SK-N-SH (cell line): ENCODE results near the gene IBTK. TPM values are rescaled to one million over a fixed set of nuclear protein-coding genes. Genes with fewer than 3 reads are reported as not detected.

Experiments
- CTCF ChIA-PET: fragments of 300-600, 350-600 bp; formaldehyde crosslinking; extraction: SDS; loops from one replicate; lab custom pipeline; 2021; lab: Yijun Ruan, JAX
- POLR2A ChIA-PET: fragments of 350-600 bp; sonication (Branson Sonifier 250); formaldehyde crosslinking; extraction: SDS; loops from one replicate; lab custom pipeline; 2020; ENCODE audit warnings: antibody characterized with exemption, inconsistent platforms; lab: Yijun Ruan, JAX
- DNase-seq: peaks from one replicate; pipeline ENCODE4 v3.0.0; 2012
- H2AFZ ChIP-seq: fragments of 200-600 bp; sonication (generic); 2 replicates; pipeline ENCODE4 v1.8.1; 2016; ENCODE audit warnings: antibody characterized with exemption, mild to moderate bottlenecking, low read depth
- H3F3A ChIP-seq: fragments of 200-600 bp; sonication (generic); replicated peaks from 2 replicates; pipeline ENCODE3; 2016; ENCODE audit warnings: antibody characterized with exemption, mild to moderate bottlenecking; ENCODE audit not compliant: insufficient read depth
- H3K27ac ChIP-seq, 2 experiments: fragments of 200-500 bp in 1 of 2; fragments of 200-600 bp in 1 of 2; sonication (Bioruptor generic) in 1 of 2; sonication (generic), shearing (Covaris generic) in 1 of 2; 2 replicates each; pipeline versions ENCODE4 v1.5.1 to v1.6.1; 2014 to 2016; ENCODE audit warnings: low read depth in 2 of 2, inconsistent platforms in 1 of 2, low read length in 1 of 2, mild to moderate bottlenecking in 1 of 2, mixed read lengths in 1 of 2
- H3K27me3 ChIP-seq: fragments of 200-600 bp; sonication (generic), shearing (Covaris generic); 2 replicates; pipeline ENCODE4 v1.6.1; 2016; ENCODE audit warnings: mixed run types; ENCODE audit not compliant: insufficient read depth
- H3K36me3 ChIP-seq, 2 experiments: fragments of 200-500 bp in 1 of 2; fragments of 200-600 bp in 1 of 2; sonication (Bioruptor generic) in 1 of 2; sonication (generic) in 1 of 2; replicated peaks in 1 of 2; 2 replicates each; pipeline versions ENCODE3 to v1.5.1; 2014 to 2016; ENCODE audit warnings: low read length in 1 of 2, mild to moderate bottlenecking in 1 of 2; ENCODE audit not compliant: insufficient read depth in 2 of 2, control insufficient read depth in 1 of 2
- H3K4me1 ChIP-seq, 2 experiments: fragments of 200-500 bp in 1 of 2; fragments of 200-600 bp in 1 of 2; sonication (Bioruptor generic) in 1 of 2; sonication (generic), shearing (Covaris generic) in 1 of 2; 2 replicates each; pipeline versions ENCODE4 v1.5.1 to v1.6.1; 2014 to 2016; ENCODE audit warnings: low read depth in 1 of 2, low read length in 1 of 2, mixed run types in 1 of 2; ENCODE audit not compliant: insufficient read depth in 2 of 2, control insufficient read depth in 1 of 2
- H3K4me2 ChIP-seq: fragments of 200-600 bp; sonication (generic), shearing (Covaris generic); 2 replicates; pipeline ENCODE4 v1.6.1; 2017; ENCODE audit warnings: mixed run types
- H3K4me3 ChIP-seq, 2 experiments: fragments of 200-500 bp in 1 of 2; fragments of 200-600 bp in 1 of 2; sonication (Bioruptor generic) in 1 of 2; sonication (generic), shearing (Covaris generic) in 1 of 2; 2 replicates each; pipeline versions ENCODE4 v1.5.1 to v1.8.1; 2014 to 2016; ENCODE audit warnings: low read depth in 2 of 2, inconsistent platforms in 1 of 2, low read length in 1 of 2, mild to moderate bottlenecking in 1 of 2, mixed read lengths in 1 of 2, moderate library complexity in 1 of 2
- H3K79me2 ChIP-seq: fragments of 200-600 bp; sonication (generic); 2 replicates; pipeline ENCODE4 v1.8.1; 2017; ENCODE audit warnings: mild to moderate bottlenecking; ENCODE audit not compliant: insufficient read depth
- H3K9ac ChIP-seq: fragments of 200-600 bp; sonication (generic); 2 replicates; pipeline ENCODE4 v1.6.1; 2017; ENCODE audit warnings: mixed run types
- H3K9me2 ChIP-seq: fragments of 200-600 bp; sonication (generic); 2 replicates; pipeline ENCODE4 v1.6.1; 2017; ENCODE audit warnings: mixed run types
- H3K9me3 ChIP-seq: fragments of 200-600 bp; sonication (generic); 2 replicates; pipeline ENCODE4 v1.6.1; 2017; ENCODE audit warnings: mixed run types, mild to moderate bottlenecking, moderate library complexity
- H4K20me1 ChIP-seq: fragments of 200-600 bp; sonication (generic); 2 replicates; pipeline ENCODE4 v1.6.1; 2017; ENCODE audit warnings: mild to moderate bottlenecking, mixed run types; ENCODE audit not compliant: insufficient read depth
- CHD2 ChIP-seq: fragments of 150-350 bp; IDR thresholded peaks from 2 replicates; pipeline ENCODE4 v1.6.1; 2018; ENCODE audit warnings: low read length; ENCODE audit not compliant: partially characterized antibody
- CTCF ChIP-seq: fragments of 200-600 bp; sonication (generic); IDR thresholded peaks from 2 replicates; pipeline ENCODE4 v1.6.1; 2017; ENCODE audit warnings: antibody characterized with exemption, mild to moderate bottlenecking, moderate library complexity
- EP300 ChIP-seq, 2 experiments: IDR thresholded peaks; 2 replicates each; pipeline versions ENCODE4 v1.4.0 to v1.6.1; 2012; ENCODE audit warnings: borderline replicate concordance in 1 of 2, low read depth in 1 of 2, low read length in 1 of 2
- FOXJ3 ChIP-seq: sonication (generic); formaldehyde crosslinking; IDR thresholded peaks from 2 replicates; pipeline ENCODE4 v1.5.1; 2020; ENCODE audit warnings: mild to moderate bottlenecking, missing genetic modification reagents
- FOXM1 ChIP-seq: IDR thresholded peaks from 2 replicates; pipeline ENCODE4 v1.4.0; 2012; ENCODE audit warnings: low read depth, mild to moderate bottlenecking
- GATA2 ChIP-seq: sonication (generic); formaldehyde crosslinking; IDR thresholded peaks from 2 replicates; pipeline ENCODE4 v1.5.0; 2020; ENCODE audit warnings: mild to moderate bottlenecking, missing genetic modification reagents
- IRF3 ChIP-seq: fragments of 150-350 bp; IDR thresholded peaks from 2 replicates; pipeline ENCODE4 v1.6.1; 2016; ENCODE audit warnings: mild to moderate bottlenecking, low read depth, low read length
- JUND ChIP-seq: IDR thresholded peaks from 2 replicates; pipeline ENCODE4 v1.4.0; 2012
- MEF2A ChIP-seq: IDR thresholded peaks from 2 replicates; pipeline ENCODE4 v1.4.0; 2012; ENCODE audit warnings: low read depth, borderline replicate concordance
- MXI1 ChIP-seq: IDR thresholded peaks from 2 replicates; pipeline ENCODE4 v1.6.1; 2012; ENCODE audit warnings: mild to moderate bottlenecking, low read depth, low read length, improper control_type of control experiment
- NFIC ChIP-seq: IDR thresholded peaks from 2 replicates; pipeline ENCODE4 v1.4.0; 2012; ENCODE audit warnings: borderline replicate concordance
- NRF1 ChIP-seq: IDR thresholded peaks from 2 replicates; pipeline ENCODE4 v1.6.1; 2012; ENCODE audit warnings: low read depth, mild to moderate bottlenecking, low read length
- RAD21 ChIP-seq: IDR thresholded peaks from 2 replicates; pipeline ENCODE4 v1.6.1; 2012; ENCODE audit warnings: mild to moderate bottlenecking, low read length
- RXRA ChIP-seq: IDR thresholded peaks from 2 replicates; pipeline ENCODE4 v1.4.0; 2012; ENCODE audit warnings: low read depth, mild to moderate bottlenecking, borderline replicate concordance
- SIN3A ChIP-seq: IDR thresholded peaks from 2 replicates; pipeline ENCODE4 v1.6.1; 2012; ENCODE audit warnings: low read depth, mild to moderate bottlenecking, low read length, moderate library complexity, borderline replicate concordance
- SMC3 ChIP-seq: IDR thresholded peaks from 2 replicates; pipeline ENCODE4 v1.6.1; 2012; ENCODE audit warnings: low read depth, low read length, improper control_type of control experiment
- TAF1 ChIP-seq: IDR thresholded peaks from 2 replicates; pipeline ENCODE4 v1.6.1; 2012; ENCODE audit warnings: low read depth, mild to moderate bottlenecking, low read length, moderate library complexity, borderline replicate concordance
- USF1 ChIP-seq: IDR thresholded peaks from 2 replicates; pipeline ENCODE4 v1.4.0; 2012; ENCODE audit warnings: low read depth, borderline replicate concordance
- ZBTB33 ChIP-seq: IDR thresholded peaks from 2 replicates; pipeline ENCODE4 v1.4.0; 2012; ENCODE audit warnings: low read depth, borderline replicate concordance
- WGBS: methylation state at CpG from one replicate; pipeline ENCODE4 v1.1.6; 2017; ENCODE audit warnings: low lambda C conversion rate; 5-methylcytosine and 5-hydroxymethylcytosine counted together
- polyA plus RNA-seq, 3 experiments: library from polyadenylated mRNA; depleted of rRNA; stranded (reverse); fragments of >200 nt; gene quantifications; 2 replicates each; pipeline ENCODE4 v1.2.3, GENCODE V29; 2012
- TF ChIP-seq, protein P1 (sequence below): IDR thresholded peaks from 2 replicates; pipeline ENCODE4 v1.4.0; 2012; ENCODE audit warnings: low read depth
- TF ChIP-seq, protein P2 (sequence below): IDR thresholded peaks from 2 replicates; pipeline ENCODE4 v1.6.1; 2012; ENCODE audit warnings: mild to moderate bottlenecking, low read depth, low read length, moderate library complexity
- TF ChIP-seq, protein P3 (sequence below): fragments of 150-350 bp; IDR thresholded peaks from 2 replicates; pipeline ENCODE4 v1.6.1; 2017; ENCODE audit warnings: antibody characterized with exemption, low read length, low read depth, borderline replicate concordance

IBTK gene
- polyA plus RNA-seq, 1 of the 3 experiments (the other 2 are of a cell fraction): 9.5 TPM

GRCh38 chr6:82270881-82271635 lies 23.5 kb upstream of the IBTK start:
- peaks cover 10% of the 10 kb centered on the region for H3F3A ChIP-seq
- no peak overlapping the region for H3K4me2 ChIP-seq
- H3K4me1 ChIP-seq: peaks cover 9 to 32% of the 10 kb centered on the region in 2 experiments; a peak in 3 of 4 replicates
- H3K9me3 ChIP-seq: no peaks in the 10 kb centered on the region
- no peaks in the 10 kb centered on the region for H4K20me1 ChIP-seq
- no peaks in the 10 kb centered on the region for H3K79me2 ChIP-seq
- no peak overlapping the region for H3K4me3 ChIP-seq
- DNase-seq: peak; percentile 39
- H3K36me3 ChIP-seq: no peaks in the 10 kb centered on the region
- H3K9ac ChIP-seq: no peak overlapping the region
- WGBS: 81% methylated on average over 6 of the region's 6 CpGs
- CTCF ChIA-PET: interaction anchor here (0.6 to 10.4 kb wide), 35 partner anchors 9 to 795 kb away, joined by 3 to 191 read pairs (median 4); partner anchors contain the start of genes DOP1A and UBE3D
- H3K27ac ChIP-seq: no peak overlapping the region
- POLR2A ChIA-PET: no interaction called here
- H3K27me3 ChIP-seq: no peaks in the 10 kb centered on the region
- H2AFZ ChIP-seq: no peak overlapping the region
- H3K9me2 ChIP-seq: no peaks in the 10 kb centered on the region
- TF ChIP-seq SIN3A: no peak
- peak; percentile 84 for TF ChIP-seq CTCF
- TF ChIP-seq JUND: no peak
- TF ChIP-seq, protein P1, sequence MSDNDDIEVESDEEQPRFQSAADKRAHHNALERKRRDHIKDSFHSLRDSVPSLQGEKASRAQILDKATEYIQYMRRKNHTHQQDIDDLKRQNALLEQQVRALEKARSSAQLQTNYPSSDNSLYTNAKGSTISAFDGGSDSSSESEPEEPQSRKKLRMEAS: no peak
- TF ChIP-seq CHD2: no peak
- no peak for TF ChIP-seq IRF3
- no peak for TF ChIP-seq FOXJ3 (CRISPR knock-in tag)
- no peak for TF ChIP-seq MXI1
- TF ChIP-seq, protein P2, sequence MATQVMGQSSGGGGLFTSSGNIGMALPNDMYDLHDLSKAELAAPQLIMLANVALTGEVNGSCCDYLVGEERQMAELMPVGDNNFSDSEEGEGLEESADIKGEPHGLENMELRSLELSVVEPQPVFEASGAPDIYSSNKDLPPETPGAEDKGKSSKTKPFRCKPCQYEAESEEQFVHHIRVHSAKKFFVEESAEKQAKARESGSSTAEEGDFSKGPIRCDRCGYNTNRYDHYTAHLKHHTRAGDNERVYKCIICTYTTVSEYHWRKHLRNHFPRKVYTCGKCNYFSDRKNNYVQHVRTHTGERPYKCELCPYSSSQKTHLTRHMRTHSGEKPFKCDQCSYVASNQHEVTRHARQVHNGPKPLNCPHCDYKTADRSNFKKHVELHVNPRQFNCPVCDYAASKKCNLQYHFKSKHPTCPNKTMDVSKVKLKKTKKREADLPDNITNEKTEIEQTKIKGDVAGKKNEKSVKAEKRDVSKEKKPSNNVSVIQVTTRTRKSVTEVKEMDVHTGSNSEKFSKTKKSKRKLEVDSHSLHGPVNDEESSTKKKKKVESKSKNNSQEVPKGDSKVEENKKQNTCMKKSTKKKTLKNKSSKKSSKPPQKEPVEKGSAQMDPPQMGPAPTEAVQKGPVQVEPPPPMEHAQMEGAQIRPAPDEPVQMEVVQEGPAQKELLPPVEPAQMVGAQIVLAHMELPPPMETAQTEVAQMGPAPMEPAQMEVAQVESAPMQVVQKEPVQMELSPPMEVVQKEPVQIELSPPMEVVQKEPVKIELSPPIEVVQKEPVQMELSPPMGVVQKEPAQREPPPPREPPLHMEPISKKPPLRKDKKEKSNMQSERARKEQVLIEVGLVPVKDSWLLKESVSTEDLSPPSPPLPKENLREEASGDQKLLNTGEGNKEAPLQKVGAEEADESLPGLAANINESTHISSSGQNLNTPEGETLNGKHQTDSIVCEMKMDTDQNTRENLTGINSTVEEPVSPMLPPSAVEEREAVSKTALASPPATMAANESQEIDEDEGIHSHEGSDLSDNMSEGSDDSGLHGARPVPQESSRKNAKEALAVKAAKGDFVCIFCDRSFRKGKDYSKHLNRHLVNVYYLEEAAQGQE: no peak
- no peak for TF ChIP-seq FOXM1
- TF ChIP-seq TAF1: no peak
- no peak for TF ChIP-seq RXRA
- no peak for TF ChIP-seq ZBTB33
- TF ChIP-seq RAD21: peak; percentile 84
- TF ChIP-seq EP300 (IDR thresholded peaks at IDR 0.05; ENCODE audit: borderline replicate concordance in 1 of 2, low read depth in 1 of 2, low read length in 1 of 2): no peak
- no peak for TF ChIP-seq USF1
- no peak for TF ChIP-seq GATA2
- TF ChIP-seq SMC3: peak; percentile 72
- no peak for TF ChIP-seq NFIC
- TF ChIP-seq MEF2A: no peak
- TF ChIP-seq, protein P3, sequence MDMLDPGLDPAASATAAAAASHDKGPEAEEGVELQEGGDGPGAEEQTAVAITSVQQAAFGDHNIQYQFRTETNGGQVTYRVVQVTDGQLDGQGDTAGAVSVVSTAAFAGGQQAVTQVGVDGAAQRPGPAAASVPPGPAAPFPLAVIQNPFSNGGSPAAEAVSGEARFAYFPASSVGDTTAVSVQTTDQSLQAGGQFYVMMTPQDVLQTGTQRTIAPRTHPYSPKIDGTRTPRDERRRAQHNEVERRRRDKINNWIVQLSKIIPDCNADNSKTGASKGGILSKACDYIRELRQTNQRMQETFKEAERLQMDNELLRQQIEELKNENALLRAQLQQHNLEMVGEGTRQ: no peak
- no peak for TF ChIP-seq NRF1
